Retinal pigment epithelial cell (primary cell): Measurements from ENCODE around the gene GNL2.
"Not testable (repeated sequence)": the region's sequence is repeated elsewhere in the genome, so short reads cannot be mapped to it uniquely, and the experiment has no call there.

Experiments
- DNase-seq: peaks from one replicate; pipeline ENCODE4 v3.0.0-alpha.2; 2010; ENCODE audit warnings: low read depth
- H3K4me3 ChIP-seq: 2 replicates; pipeline ENCODE4 v1.5.1; 2011; ENCODE audit warnings: mild to moderate bottlenecking, low read length, control low read depth, moderate library complexity
- CTCF ChIP-seq: conservative IDR thresholded peaks from 2 replicates; pipeline ENCODE4 v1.5.1; 2011; ENCODE audit warnings: low read depth, low read length, control low read depth, inconsistent platforms

GNL2 gene

GRCh38 chr1:37519613-37520012 is 76.1 kb downstream of the GNL2 start:
- H3K4me3 ChIP-seq, result no peak overlapping the region
- TF ChIP-seq CTCF, result no peak
- no peak for DNase-seq

- not testable (repeated sequence) for H3K4me3 ChIP-seq, DNase-seq
Measured at GRCh38 chr1:37518929-37519328, 76.8 kb downstream of the GNL2 start.

GRCh38 chr1:37518241-37518640 is 77.5 kb downstream of the GNL2 start:
- not testable (repeated sequence) for H3K4me3 ChIP-seq, DNase-seq

- DNase-seq, result no peak
- no peak for TF ChIP-seq CTCF
- no peak overlapping the region for H3K4me3 ChIP-seq
Measured at GRCh38 chr1:37517569-37517968, 78.2 kb downstream of the GNL2 start.
